ENCODE data around the gene NGDN. TPM values are rescaled to one million over a fixed set of nuclear protein-coding genes. Genes with fewer than 3 reads are reported as not detected.

The NGDN gene
- total RNA-seq, 6 donors from 2014 or later, result 25.4 to 42.6 (median 35.5) TPM

DNA sequence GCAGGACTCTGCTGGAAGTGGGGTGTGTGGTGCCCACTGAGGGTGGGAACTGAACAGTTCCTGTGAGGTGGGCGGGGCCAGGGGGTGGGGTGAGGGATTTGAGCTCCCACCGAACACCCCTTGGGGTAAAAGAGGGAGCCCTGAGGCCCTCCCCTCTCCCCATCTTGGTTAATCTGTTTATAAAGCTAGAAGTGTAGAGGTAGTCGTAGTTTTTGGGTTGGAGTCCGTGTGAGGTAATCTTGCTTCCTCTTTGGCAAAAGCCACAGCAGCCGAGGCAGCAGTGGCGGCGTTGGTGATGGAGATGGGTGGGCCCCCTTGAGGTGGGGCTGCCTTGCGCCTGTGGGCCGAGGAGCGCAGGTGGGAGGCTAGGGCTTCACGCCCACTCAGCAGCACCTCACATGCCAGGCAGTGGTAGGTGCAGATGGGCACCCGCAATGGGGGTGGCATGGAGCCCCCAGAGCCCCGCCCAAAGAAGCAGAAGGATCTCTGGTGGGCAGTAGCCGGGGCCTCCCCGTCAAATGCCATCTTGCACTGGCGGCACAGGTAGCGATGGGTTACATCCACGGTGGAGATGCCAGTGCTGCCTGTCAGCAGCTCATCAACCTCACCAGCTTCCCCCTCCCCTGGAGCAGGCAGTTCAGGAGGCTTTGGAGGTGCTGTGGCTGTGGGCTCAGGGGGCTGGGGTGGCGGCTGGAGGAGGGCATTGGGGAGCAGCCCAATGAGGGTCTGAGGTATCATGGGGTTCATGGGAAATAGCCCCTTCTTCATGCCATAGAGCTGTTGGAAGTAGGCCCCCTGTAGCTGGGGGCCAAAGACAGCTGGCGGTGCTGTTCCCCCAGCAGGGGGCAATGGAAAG, 52.5 kb downstream of the NGDN start:
- no peak overlapping the region for H3K4me3 ChIP-seq
- peaks cover 0 to 4% (median 0%) of the 10 kb centered on the region in 4 donors for H3K36me3 ChIP-seq
- no peaks in the 10 kb centered on the region for H3K9me3 ChIP-seq
- no peak for ATAC-seq (ENCODE audit: low FRiP score in 2 of 2)
- DNase-seq, result no peak
- 80 to 82% methylated on average over 13 to 20 of the region's 20 CpGs for WGBS, 2 donors
- no peaks in the 10 kb centered on the region for H3K27me3 ChIP-seq
- H3K4me1 ChIP-seq, result no peaks in the 10 kb centered on the region
- H3K27ac ChIP-seq, result no peak overlapping the region
- TF ChIP-seq EP300 (IDR thresholded peaks at IDR 0.05), result no peak
- TF ChIP-seq POLR2AphosphoS5 (IDR thresholded peaks at IDR 0.05), result no peak
- TF ChIP-seq, protein P1, sequence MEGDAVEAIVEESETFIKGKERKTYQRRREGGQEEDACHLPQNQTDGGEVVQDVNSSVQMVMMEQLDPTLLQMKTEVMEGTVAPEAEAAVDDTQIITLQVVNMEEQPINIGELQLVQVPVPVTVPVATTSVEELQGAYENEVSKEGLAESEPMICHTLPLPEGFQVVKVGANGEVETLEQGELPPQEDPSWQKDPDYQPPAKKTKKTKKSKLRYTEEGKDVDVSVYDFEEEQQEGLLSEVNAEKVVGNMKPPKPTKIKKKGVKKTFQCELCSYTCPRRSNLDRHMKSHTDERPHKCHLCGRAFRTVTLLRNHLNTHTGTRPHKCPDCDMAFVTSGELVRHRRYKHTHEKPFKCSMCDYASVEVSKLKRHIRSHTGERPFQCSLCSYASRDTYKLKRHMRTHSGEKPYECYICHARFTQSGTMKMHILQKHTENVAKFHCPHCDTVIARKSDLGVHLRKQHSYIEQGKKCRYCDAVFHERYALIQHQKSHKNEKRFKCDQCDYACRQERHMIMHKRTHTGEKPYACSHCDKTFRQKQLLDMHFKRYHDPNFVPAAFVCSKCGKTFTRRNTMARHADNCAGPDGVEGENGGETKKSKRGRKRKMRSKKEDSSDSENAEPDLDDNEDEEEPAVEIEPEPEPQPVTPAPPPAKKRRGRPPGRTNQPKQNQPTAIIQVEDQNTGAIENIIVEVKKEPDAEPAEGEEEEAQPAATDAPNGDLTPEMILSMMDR (IDR thresholded peaks at IDR 0.05), result no peak
- TF ChIP-seq POLR2A (IDR thresholded peaks at IDR 0.05), result no peak

DNA sequence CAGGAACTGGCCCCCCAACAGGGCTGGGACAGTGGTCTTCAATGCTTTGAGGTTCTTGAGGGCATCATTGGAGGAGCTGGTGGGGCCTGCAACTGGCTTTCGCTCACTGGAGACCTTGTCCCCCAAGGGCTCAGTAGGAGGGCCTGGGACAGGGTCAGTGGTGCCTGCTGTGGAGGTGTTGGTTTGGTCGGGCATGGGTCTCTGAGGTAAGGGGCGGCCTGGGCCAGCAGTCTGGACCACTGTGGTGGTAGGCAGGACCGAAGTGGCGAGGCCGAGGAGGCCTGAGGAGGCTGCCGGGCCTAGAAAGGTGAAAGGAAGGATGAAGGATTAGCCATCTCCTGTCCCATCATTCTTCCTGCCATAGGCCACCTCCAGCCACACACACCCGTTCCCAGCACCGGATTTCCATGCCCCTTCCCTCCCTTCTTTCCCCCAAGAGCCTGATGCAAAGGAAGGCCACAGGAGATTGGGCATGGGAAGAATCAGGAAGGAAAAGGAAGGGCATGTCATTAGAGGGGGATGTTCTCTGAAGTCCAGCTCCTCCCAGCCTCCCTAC, 53.2 kb downstream of the NGDN start:
- 84 to 89% methylated on average over 9 of the region's 9 CpGs for WGBS, 2 donors

DNA sequence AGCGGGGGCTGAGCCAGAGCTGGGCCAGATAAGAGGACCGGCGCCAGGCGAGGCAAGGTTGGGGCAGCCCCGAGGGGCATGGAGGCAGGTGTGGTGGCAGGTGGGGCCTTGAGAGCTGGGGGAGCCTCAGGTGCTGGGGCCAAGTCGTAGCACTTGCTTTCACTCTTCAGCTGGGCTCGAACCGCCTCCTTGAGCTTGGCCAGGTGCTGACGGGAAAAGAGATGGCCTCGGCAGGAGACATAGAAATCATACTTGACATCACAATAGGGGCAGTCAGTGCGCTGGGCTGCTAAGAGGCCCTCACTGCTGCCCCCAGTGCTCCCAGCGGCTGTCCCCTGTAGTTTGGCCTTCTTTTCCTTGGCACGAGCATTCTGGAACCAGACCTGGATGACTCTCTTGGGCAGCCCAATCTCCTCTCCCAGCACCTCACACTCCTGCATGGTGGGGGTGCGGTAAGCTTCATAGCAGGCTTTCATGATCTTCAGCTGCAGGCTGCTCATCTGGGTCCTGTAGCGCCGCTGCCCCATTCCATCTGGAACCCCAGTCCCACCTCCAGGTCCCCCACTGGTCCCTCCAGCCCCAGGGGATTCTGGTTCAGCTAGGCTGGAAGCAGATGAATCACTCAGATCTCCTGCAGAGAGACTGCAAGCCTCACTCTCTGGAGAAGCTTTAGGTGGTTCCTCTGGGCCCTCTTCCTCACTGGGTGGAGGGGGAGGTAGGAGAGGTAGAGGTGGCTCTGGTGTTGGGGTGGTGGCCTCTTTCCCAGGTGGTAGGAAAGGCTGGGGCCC, 53.9 kb downstream of the NGDN start:
- peaks cover 0 to 4% (median 0%) of the 10 kb centered on the region in 4 donors for H3K36me3 ChIP-seq
- no peak overlapping the region for H3K4me3 ChIP-seq
- no peaks in the 10 kb centered on the region for H3K9me3 ChIP-seq
- 91% methylated on average over 16 of the region's 16 CpGs for WGBS, 2 donors
- DNase-seq (no peak), ATAC-seq (ENCODE audit: low FRiP score in 2 of 2) (no peak)
- H3K4me1 ChIP-seq, result no peaks in the 10 kb centered on the region
- TF ChIP-seq, protein P1 (IDR thresholded peaks at IDR 0.05), result no peak
- TF ChIP-seq EP300 (IDR thresholded peaks at IDR 0.05) (no peak), POLR2A (IDR thresholded peaks at IDR 0.05) (no peak), POLR2AphosphoS5 (IDR thresholded peaks at IDR 0.05) (no peak)
- H3K27me3 ChIP-seq, result no peaks in the 10 kb centered on the region
- H3K27ac ChIP-seq, result no peak overlapping the region

More for the DNA sequence above, 53.2 kb downstream of the NGDN start:
- Histone ChIP-seq H3K4me3 (no peak overlapping the region), H3K4me1 (no peaks in the 10 kb centered on the region), H3K9me3 (no peaks in the 10 kb centered on the region), H3K27me3 (no peaks in the 10 kb centered on the region), H3K36me3 (peaks cover 0 to 4% (median 0%) of the 10 kb centered on the region in 4 donors), H3K27ac (no peak overlapping the region)
- DNase-seq, result no peak
- TF ChIP-seq, protein P1 (IDR thresholded peaks at IDR 0.05), result no peak
- TF ChIP-seq POLR2A (IDR thresholded peaks at IDR 0.05) (no peak), POLR2AphosphoS5 (IDR thresholded peaks at IDR 0.05) (no peak), EP300 (IDR thresholded peaks at IDR 0.05) (no peak)
- no peak for ATAC-seq (ENCODE audit: low FRiP score in 2 of 2)

DNA sequence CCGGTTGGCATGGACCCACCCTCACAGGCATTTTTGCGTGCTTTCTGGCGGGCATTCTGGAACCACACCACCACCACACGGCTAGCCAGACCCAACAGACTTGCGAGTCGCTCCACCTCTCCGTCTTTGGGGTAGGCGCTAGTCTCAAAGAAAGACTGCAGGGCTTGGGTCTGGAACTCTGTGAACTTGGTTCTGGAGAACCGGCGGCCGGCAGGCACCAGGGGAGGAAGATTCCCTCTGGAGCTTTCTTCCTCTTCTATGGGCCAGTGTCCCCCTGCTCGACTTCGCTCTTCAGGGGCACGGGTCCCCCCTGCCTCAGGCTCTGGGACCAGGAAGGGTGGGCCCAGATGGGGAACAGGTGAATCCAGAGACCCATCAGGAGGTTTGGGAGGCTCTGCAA, 55.5 kb downstream of the NGDN start:
- Histone ChIP-seq H3K36me3 (no peaks in the 10 kb centered on the region), H3K4me3 (no peak overlapping the region), H3K27me3 (no peaks in the 10 kb centered on the region), H3K9me3 (no peaks in the 10 kb centered on the region), H3K27ac (no peak overlapping the region), H3K4me1 (no peaks in the 10 kb centered on the region)
- 90 to 94% methylated on average over 8 to 13 of the region's 14 CpGs for WGBS, 2 donors
- TF ChIP-seq, protein P1 (IDR thresholded peaks at IDR 0.05), result no peak
- TF ChIP-seq POLR2AphosphoS5 (IDR thresholded peaks at IDR 0.05), result no peak
- TF ChIP-seq EP300 (IDR thresholded peaks at IDR 0.05), result no peak
- TF ChIP-seq POLR2A (IDR thresholded peaks at IDR 0.05), result no peak
- no peak for ATAC-seq (ENCODE audit: low FRiP score in 2 of 2)
- no peak for DNase-seq
